Loucy (cell line): ENCODE results near the gene UPK3B.

Experiments used
- CTCF ChIP-seq: fragments of 200-600 bp; sonication (generic); conservative IDR thresholded peaks from 2 replicates; pipeline ENCODE4 v1.5.1; 2014; ENCODE audit warnings: mild to moderate bottlenecking, antibody characterized with exemption, low read length
- EZH2phosphoT487 ChIP-seq: fragments of 200-600 bp; IDR thresholded peaks from 2 replicates; pipeline ENCODE4 v1.6.1; 2018; ENCODE audit warnings: antibody characterized with exemption, mild to moderate bottlenecking, moderate library complexity, borderline replicate concordance

GRCh38 chr7:76513817-76514799 is 3.8 kb downstream of the UPK3B start:
- no peak for TF ChIP-seq CTCF
- no peak for TF ChIP-seq EZH2phosphoT487
